B cell (primary cell): ENCODE data around the gene AHNAK. TPM values are rescaled to one million over a fixed set of nuclear protein-coding genes. Genes with fewer than 3 reads are reported as not detected.

Source experiments
- ATAC-seq: fragments of 200-7000 bp; cut with Tn5 transposase; one replicate; pipeline ENCODE4 v1.10.0; 2021; ENCODE audit warnings: low read depth, mild to moderate bottlenecking, moderate number of reproducible peaks, moderate library complexity
- CTCF ChIA-PET: fragments of 350-600 bp; sonication (Branson Sonifier 250); formaldehyde crosslinking; loops from one replicate; lab custom pipeline; 2021; ENCODE audit warnings: antibody characterized with exemption, inconsistent platforms; lab: Charles Lee
- POLR2A ChIA-PET: fragments of 350-600 bp; sonication (Branson Sonifier 250); formaldehyde crosslinking; loops from one replicate; lab custom pipeline; 2021; ENCODE audit warnings: antibody characterized with exemption; lab: Charles Lee
- DNase-seq: peaks from one replicate; pipeline ENCODE4 v3.0.0; 2013
- H2AFZ ChIP-seq: 2 replicates; pipeline ENCODE4 v1.6.1; 2012; ENCODE audit warnings: mild to moderate bottlenecking, low read depth, low read length; ENCODE audit not compliant: insufficient read depth, poor library complexity, severe bottlenecking
- H3K27ac ChIP-seq, 2 donors: 1 replicate in 1 of 2; 2 replicates in 1 of 2; pipeline ENCODE4 v1.5.1; 2012 to 2013; ENCODE audit warnings: low read length in 2 of 2, mild to moderate bottlenecking in 2 of 2, moderate library complexity in 1 of 2
- H3K27me3 ChIP-seq, 4 experiments: fragments of 200-600 bp in 1 of 4; sonication (generic) in 1 of 4; replicated peaks in 1 of 4; 1 replicate in 2 of 4; 2 replicates in 2 of 4; pipeline versions ENCODE4 v1.6.1 to v1.7.0; 2013 to 2016; ENCODE audit warnings: low read length in 3 of 4, mild to moderate bottlenecking in 2 of 4, mixed read lengths in 1 of 4, moderate library complexity in 1 of 4; ENCODE audit not compliant: insufficient read depth in 4 of 4, control insufficient read depth in 3 of 4; ENCODE audit errors: control extremely low read depth in 1 of 4
- H3K36me3 ChIP-seq, 2 experiments: replicated peaks in 1 of 2; 1 replicate in 1 of 2; 2 replicates in 1 of 2; pipeline versions ENCODE4 v1.6.1 to v1.7.1; 2013; ENCODE audit warnings: low read length in 1 of 2; ENCODE audit not compliant: insufficient read depth in 2 of 2, control insufficient read depth in 1 of 2; ENCODE audit errors: control extremely low read depth in 1 of 2, extremely low read depth in 1 of 2
- H3K4me1 ChIP-seq, 2 donors: fragments of 200-600 bp in 1 of 2; sonication (generic) in 1 of 2; 1 replicate in 1 of 2; 2 replicates in 1 of 2; pipeline versions ENCODE4 v1.5.1 to v1.6.1; 2013 to 2017; ENCODE audit warnings: low read length in 2 of 2; ENCODE audit not compliant: control insufficient read depth in 2 of 2, insufficient read depth in 2 of 2
- H3K4me2 ChIP-seq: replicated peaks from 2 replicates; pipeline ENCODE3; 2012; ENCODE audit warnings: mild to moderate bottlenecking, low read depth, low read length; ENCODE audit not compliant: poor library complexity, severe bottlenecking
- H3K4me3 ChIP-seq, 5 experiments: fragments of 200-600 bp in 1 of 5; sonication (generic) in 1 of 5; 1 replicate in 3 of 5; 2 replicates in 2 of 5; pipeline versions ENCODE4 v1.5.1 to v1.7.0; 2011 to 2016; ENCODE audit warnings: low read length in 4 of 5, mild to moderate bottlenecking in 4 of 5, low read depth in 2 of 5, control low read depth in 1 of 5, moderate library complexity in 1 of 5; ENCODE audit not compliant: insufficient read depth in 1 of 5; ENCODE audit errors: control extremely low read depth in 1 of 5, extremely low read depth in 1 of 5
- H3K79me2 ChIP-seq: fragments of 200-600 bp; sonication (generic); one replicate; pipeline ENCODE4 v1.6.0; 2016; ENCODE audit warnings: low read length; ENCODE audit not compliant: control insufficient read depth, insufficient read depth
- H3K9ac ChIP-seq: fragments of 200-600 bp; sonication (generic); 2 replicates; pipeline ENCODE4 v1.6.1; 2017; ENCODE audit warnings: mild to moderate bottlenecking, low read length, moderate library complexity
- H3K9me3 ChIP-seq, 3 donors: one replicate each; pipeline versions ENCODE4 v1.6.1 to v1.7.1; 2013; ENCODE audit warnings: low read length in 2 of 3; ENCODE audit not compliant: control insufficient read depth in 2 of 3, insufficient read depth in 1 of 3; ENCODE audit errors: control extremely low read depth in 1 of 3
- H4K20me1 ChIP-seq: 2 replicates; pipeline ENCODE4 v1.6.0; 2012; ENCODE audit warnings: mild to moderate bottlenecking, low read length; ENCODE audit not compliant: insufficient read depth, control insufficient read depth, poor library complexity, severe bottlenecking
- H3K27ac Mint-ChIP-seq: one replicate; pipeline ENCODE4 v1.8.0; 2021; ENCODE audit warnings: mixed read lengths
- H3K27me3 Mint-ChIP-seq: one replicate; pipeline ENCODE4 v1.8.0; 2021; ENCODE audit warnings: mixed read lengths
- H3K4me1 Mint-ChIP-seq: one replicate; pipeline ENCODE4 v1.8.0; 2021; ENCODE audit warnings: mixed read lengths
- H3K4me3 Mint-ChIP-seq: one replicate; pipeline ENCODE4 v1.8.0; 2021; ENCODE audit warnings: mixed read lengths
- H3K9me3 Mint-ChIP-seq: one replicate; pipeline ENCODE4 v1.8.0; 2022; ENCODE audit warnings: mixed read lengths; ENCODE audit not compliant: insufficient read depth
- EZH2 ChIP-seq: IDR thresholded peaks from 2 replicates; pipeline ENCODE4 v1.6.1; 2012; ENCODE audit warnings: borderline replicate concordance, low read depth, mild to moderate bottlenecking, moderate library complexity, low read length; ENCODE audit not compliant: insufficient read depth, poor library complexity, severe bottlenecking
- WGBS: methylation state at CpG from one replicate; pipeline ENCODE4 v1.1.5; 2013; ENCODE audit warnings: missing lambda C conversion rate; ENCODE audit not compliant: insufficient coverage; 5-methylcytosine and 5-hydroxymethylcytosine counted together
- intact Hi-C: fragments of 100-400 bp; cut with micrococcal nuclease; formaldehyde crosslinking; loops from one replicate; pipeline ENCODE4 v1.10.0; 2022
- polyA plus RNA-seq: library from polyadenylated mRNA; depleted of rRNA; stranded (reverse); fragments of >200 nt; gene quantifications from 2 replicates; pipeline ENCODE4 v1.2.3, GENCODE V29; 2012
- total RNA-seq, 2 donors: library from RNA; stranded (reverse); fragments of 120-200 nt in 1 of 2; gene quantifications; 1 replicate in 1 of 2; 2 replicates in 1 of 2; pipeline versions ENCODE4 v1.2.3 to v1.2.4, GENCODE V29; 2013 to 2022
- TF ChIP-seq, protein P1 (sequence below): fragments of 200-600 bp; IDR thresholded peaks from one replicate; pipeline ENCODE4 v1.8.0; 2022; ENCODE audit warnings: antibody characterized with exemption, mild to moderate bottlenecking

AHNAK gene
- total and polyA plus RNA-seq, 2 donors (not counting 1 experiment from before 2014, with no cell fraction given) = 63.7 to 229 TPM

DNA sequence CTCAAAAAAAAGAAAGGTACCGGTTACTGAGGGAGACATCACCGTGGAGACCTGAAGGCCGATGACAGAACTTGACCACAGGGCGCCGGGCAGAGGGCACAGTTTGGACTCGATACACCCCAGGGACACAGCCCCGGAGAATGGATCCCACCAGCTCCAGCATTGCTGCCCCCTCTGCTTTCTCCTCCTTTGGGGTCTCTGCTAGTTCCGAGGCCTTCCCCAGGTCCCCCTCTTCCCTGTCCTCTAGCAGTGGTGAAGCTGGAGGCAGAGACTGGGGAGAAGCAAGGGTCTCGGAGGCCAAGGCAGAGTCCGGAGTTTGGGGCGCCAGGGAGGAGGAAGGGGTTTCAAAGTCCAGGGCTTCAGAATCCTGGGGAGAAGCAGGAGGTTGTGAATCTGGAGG, 31.9 kb upstream of the AHNAK start:
- no peak overlapping the region for H3K4me3 Mint-ChIP-seq
- ATAC-seq (no peak), DNase-seq (no peak)
- intact Hi-C loops = no loop called here
- Histone ChIP-seq H4K20me1 (no peaks in the 10 kb centered on the region), H3K4me2 (no peak overlapping the region), H3K4me1 (peaks cover 5 to 12% of the 10 kb centered on the region in 2 donors), H3K4me3 (no peak overlapping the region), H2AFZ (no peak overlapping the region), H3K27ac (no peak overlapping the region), H3K79me2 (peaks cover 15% of the 10 kb centered on the region), H3K9ac (no peak overlapping the region), H3K27me3 (no peaks in the 10 kb centered on the region), H3K9me3 (no peaks in the 10 kb centered on the region), H3K36me3 (peaks cover 0 to 42% of the 10 kb centered on the region in 2 experiments)
- ChIA-PET POLR2A (interaction anchor here (1.0 kb wide), 1 partner anchor 12 kb away, joined by 4 read pairs; no protein-coding TSS in a partner anchor), CTCF (interaction anchor here (0.5 to 2.8 kb wide), 2 partner anchors 13 to 14 kb away, joined by 4 to 10 read pairs; partner anchors contain the start of gene TUT1)
- no peak for TF ChIP-seq EZH2
- TF ChIP-seq, protein P1, sequence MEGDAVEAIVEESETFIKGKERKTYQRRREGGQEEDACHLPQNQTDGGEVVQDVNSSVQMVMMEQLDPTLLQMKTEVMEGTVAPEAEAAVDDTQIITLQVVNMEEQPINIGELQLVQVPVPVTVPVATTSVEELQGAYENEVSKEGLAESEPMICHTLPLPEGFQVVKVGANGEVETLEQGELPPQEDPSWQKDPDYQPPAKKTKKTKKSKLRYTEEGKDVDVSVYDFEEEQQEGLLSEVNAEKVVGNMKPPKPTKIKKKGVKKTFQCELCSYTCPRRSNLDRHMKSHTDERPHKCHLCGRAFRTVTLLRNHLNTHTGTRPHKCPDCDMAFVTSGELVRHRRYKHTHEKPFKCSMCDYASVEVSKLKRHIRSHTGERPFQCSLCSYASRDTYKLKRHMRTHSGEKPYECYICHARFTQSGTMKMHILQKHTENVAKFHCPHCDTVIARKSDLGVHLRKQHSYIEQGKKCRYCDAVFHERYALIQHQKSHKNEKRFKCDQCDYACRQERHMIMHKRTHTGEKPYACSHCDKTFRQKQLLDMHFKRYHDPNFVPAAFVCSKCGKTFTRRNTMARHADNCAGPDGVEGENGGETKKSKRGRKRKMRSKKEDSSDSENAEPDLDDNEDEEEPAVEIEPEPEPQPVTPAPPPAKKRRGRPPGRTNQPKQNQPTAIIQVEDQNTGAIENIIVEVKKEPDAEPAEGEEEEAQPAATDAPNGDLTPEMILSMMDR = no peak
- peaks cover 16% of the 10 kb centered on the region for H3K4me1 Mint-ChIP-seq
- 98% methylated on average over 9 of the region's 11 CpGs for WGBS
- H3K27me3 Mint-ChIP-seq = no peaks in the 10 kb centered on the region
- H3K9me3 Mint-ChIP-seq = no peaks in the 10 kb centered on the region
- H3K27ac Mint-ChIP-seq = no peak overlapping the region

DNA sequence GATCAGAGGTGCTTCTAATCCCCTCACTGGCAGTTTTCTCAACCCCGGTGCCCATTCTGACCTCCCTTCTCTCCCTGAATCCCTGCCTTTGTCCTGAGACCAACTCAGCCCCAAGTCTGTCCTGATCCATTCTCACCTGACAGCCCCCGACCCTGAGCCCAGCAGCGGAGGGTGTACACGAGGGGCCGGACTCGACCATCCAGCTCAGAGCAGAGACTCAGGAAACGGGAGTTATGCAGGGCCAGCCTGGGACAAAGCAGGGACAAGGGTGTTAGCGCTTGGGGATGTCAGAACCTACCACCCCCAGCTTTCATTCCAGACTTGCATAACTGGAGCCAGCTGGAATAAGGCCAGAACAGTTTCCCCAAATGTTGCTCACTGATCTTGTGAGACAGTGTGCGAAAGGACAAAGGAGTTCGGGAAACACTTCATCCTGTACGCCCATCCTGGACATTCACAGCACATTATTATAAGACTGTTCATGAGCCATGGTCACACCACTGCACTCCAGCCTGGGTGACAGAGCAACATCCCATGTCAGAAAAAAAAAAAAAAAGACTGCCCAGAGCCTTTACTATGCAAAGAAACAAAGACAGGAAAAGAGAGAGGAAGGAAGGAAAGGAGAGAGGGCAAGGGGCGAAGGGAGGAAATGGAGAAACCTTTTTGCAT, 30.6 kb upstream of the AHNAK start:
- peaks cover 11 to 25% of the 10 kb centered on the region in 2 donors for H3K4me1 ChIP-seq
- WGBS = 100% methylated on average over 8 of the region's 12 CpGs
- peaks cover 0 to 39% of the 10 kb centered on the region in 2 experiments for H3K36me3 ChIP-seq
- H3K4me2 ChIP-seq = no peak overlapping the region
- DNase-seq (no peak), ATAC-seq (no peak)
- intact Hi-C loops = no loop called here
- no peaks in the 10 kb centered on the region for H3K27me3 ChIP-seq
- Mint-ChIP-seq H3K27me3 (no peaks in the 10 kb centered on the region), H3K9me3 (no peaks in the 10 kb centered on the region), H3K4me1 (peaks cover 28% of the 10 kb centered on the region), H3K4me3 (no peak overlapping the region), H3K27ac (no peak overlapping the region)
- POLR2A ChIA-PET = interaction anchor here (0.7 to 0.8 kb wide), 2 partner anchors 14 to 129 kb away, joined by 3 to 8 read pairs; partner anchors contain the start of gene TUT1
- no peak overlapping the region for H3K4me3 ChIP-seq
- no peak overlapping the region for H3K27ac ChIP-seq
- CTCF ChIA-PET = interaction anchor here (0.7 to 2.8 kb wide), 2 partner anchors 14 to 147 kb away, joined by 4 to 10 read pairs; partner anchors contain the start of gene TUT1
- peaks cover 9% of the 10 kb centered on the region for H3K79me2 ChIP-seq
- H3K9ac ChIP-seq = no peak overlapping the region
- TF ChIP-seq, protein P1 = no peak
- TF ChIP-seq EZH2 = no peak
- H3K9me3 ChIP-seq = peaks cover 0 to 3% (median 0%) of the 10 kb centered on the region in 3 donors
- no peaks in the 10 kb centered on the region for H4K20me1 ChIP-seq
- no peak overlapping the region for H2AFZ ChIP-seq
